ENCODE measurements around the gene COL4A1.

DNA sequence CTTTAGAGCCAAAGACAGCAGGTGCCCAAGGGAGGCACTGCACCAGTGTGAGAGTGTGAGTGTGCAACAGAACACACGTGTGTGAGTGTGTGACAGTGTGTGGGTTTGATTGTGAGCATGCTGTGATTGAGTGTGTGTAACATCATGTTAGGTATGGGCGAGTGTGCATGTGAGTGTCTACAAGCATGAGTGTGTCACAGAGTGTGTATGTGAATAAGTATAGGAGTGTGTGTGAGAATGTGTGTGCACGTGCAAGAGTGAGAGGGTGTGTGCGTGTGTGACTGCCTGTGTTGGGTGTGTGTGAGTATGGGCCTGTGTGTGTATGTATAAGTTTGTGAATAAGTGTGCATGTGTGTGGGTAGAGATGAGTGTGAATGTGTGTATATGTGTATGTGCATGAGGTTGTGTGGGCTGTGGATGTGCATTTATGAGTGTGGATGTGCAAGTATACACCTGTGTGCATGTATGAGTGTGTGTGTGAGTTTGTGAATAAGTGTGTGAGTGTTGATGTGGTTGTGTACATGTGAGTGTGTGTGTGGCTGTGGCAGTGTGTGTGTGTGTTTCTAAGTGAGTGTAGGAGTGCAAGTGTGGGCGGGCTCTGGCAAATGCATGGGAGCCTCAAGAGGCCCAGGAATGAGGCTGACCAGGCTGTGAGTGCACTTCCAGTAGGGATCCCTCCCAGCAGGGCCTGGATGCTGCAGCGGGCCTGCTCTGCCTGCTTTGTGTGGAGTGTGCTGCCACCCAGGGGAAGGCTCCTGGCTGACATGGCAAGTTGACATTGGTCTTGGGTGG is 198.4 kb downstream of the COL4A1 start:
- TF ChIP-seq, protein P1, sequence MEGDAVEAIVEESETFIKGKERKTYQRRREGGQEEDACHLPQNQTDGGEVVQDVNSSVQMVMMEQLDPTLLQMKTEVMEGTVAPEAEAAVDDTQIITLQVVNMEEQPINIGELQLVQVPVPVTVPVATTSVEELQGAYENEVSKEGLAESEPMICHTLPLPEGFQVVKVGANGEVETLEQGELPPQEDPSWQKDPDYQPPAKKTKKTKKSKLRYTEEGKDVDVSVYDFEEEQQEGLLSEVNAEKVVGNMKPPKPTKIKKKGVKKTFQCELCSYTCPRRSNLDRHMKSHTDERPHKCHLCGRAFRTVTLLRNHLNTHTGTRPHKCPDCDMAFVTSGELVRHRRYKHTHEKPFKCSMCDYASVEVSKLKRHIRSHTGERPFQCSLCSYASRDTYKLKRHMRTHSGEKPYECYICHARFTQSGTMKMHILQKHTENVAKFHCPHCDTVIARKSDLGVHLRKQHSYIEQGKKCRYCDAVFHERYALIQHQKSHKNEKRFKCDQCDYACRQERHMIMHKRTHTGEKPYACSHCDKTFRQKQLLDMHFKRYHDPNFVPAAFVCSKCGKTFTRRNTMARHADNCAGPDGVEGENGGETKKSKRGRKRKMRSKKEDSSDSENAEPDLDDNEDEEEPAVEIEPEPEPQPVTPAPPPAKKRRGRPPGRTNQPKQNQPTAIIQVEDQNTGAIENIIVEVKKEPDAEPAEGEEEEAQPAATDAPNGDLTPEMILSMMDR (IDR thresholded peaks at IDR 0.05), result peak; percentile 47 to 80 (median 66)
- no peak for TF ChIP-seq POLR2AphosphoS5 (IDR thresholded peaks at IDR 0.05)
- TF ChIP-seq EP300 (IDR thresholded peaks at IDR 0.05), result no peak

Data from upper lobe of left lung (tissue), 4 donors.